ENCODE data around the gene CEP19. TPM values are rescaled to one million over a fixed set of nuclear protein-coding genes. Genes with fewer than 3 reads are reported as not detected.

CEP19 gene
- total RNA-seq, 1 experiment from 2014 or later, result 7.1 TPM

DNA sequence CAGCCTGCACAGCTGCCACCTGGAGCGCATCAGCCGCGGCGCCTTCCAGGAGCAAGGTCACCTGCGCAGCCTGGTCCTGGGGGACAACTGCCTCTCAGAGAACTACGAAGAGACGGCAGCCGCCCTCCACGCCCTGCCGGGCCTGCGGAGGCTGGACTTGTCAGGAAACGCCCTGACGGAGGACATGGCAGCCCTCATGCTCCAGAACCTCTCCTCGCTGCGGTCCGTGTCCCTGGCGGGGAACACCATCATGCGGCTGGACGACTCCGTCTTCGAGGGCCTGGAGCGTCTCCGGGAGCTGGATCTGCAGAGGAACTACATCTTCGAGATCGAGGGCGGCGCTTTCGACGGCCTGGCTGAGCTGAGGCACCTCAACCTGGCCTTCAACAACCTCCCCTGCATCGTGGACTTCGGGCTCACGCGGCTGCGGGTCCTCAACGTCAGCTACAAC, 52.1 kb downstream of the CEP19 start:
- CTCF ChIA-PET, result no interaction called here

More for the DNA sequence above, 52.1 kb downstream of the CEP19 start:
- Histone ChIP-seq H3K27me3 (ENCODE audit: control insufficient read depth, insufficient read depth, low read length) (no peaks in the 10 kb centered on the region), H3K9me3 (ENCODE audit: control insufficient read depth, insufficient read depth, low read depth, low read length) (no peaks in the 10 kb centered on the region), H3K4me1 (ENCODE audit: control insufficient read depth, insufficient read depth, low read length) (peaks cover 5% of the 10 kb centered on the region; the same call in 1 of the 2 replicates), H3K27ac (ENCODE audit: low read length) (no peak overlapping the region), H3K36me3 (ENCODE audit: control insufficient read depth, insufficient read depth, low read length) (no peaks in the 10 kb centered on the region), H3K4me3 (ENCODE audit: low read depth in 2 of 2, low read length in 2 of 2) (no peak overlapping the region)
- in situ Hi-C loops (cut with HindIII; ENCODE audit: low pct_unique_long_range_greater_than_20kb, low sequenced_read_pairs), result no loop called here
- ATAC-seq (peak; percentile 15), DNase-seq (ENCODE audit: low read depth, low spot score) (no peak)
- POLR2A ChIA-PET, result no interaction called here
- TF ChIP-seq SIN3A (IDR thresholded peaks at IDR 0.05; ENCODE audit: borderline replicate concordance, insufficient read depth, low read depth, low read length) (no peak), REST (IDR thresholded peaks at IDR 0.05; ENCODE audit: insufficient read depth in 1 of 2, low read depth in 2 of 2, low read length in 1 of 2) (no peak), POLR2AphosphoS5 (IDR thresholded peaks at IDR 0.05; ENCODE audit: low read depth, low read length) (no peak), TCF7L2 (IDR thresholded peaks at IDR 0.05; ENCODE audit: low read depth, low read length) (no peak)
- TF ChIP-seq, protein P1, sequence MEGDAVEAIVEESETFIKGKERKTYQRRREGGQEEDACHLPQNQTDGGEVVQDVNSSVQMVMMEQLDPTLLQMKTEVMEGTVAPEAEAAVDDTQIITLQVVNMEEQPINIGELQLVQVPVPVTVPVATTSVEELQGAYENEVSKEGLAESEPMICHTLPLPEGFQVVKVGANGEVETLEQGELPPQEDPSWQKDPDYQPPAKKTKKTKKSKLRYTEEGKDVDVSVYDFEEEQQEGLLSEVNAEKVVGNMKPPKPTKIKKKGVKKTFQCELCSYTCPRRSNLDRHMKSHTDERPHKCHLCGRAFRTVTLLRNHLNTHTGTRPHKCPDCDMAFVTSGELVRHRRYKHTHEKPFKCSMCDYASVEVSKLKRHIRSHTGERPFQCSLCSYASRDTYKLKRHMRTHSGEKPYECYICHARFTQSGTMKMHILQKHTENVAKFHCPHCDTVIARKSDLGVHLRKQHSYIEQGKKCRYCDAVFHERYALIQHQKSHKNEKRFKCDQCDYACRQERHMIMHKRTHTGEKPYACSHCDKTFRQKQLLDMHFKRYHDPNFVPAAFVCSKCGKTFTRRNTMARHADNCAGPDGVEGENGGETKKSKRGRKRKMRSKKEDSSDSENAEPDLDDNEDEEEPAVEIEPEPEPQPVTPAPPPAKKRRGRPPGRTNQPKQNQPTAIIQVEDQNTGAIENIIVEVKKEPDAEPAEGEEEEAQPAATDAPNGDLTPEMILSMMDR (IDR thresholded peaks at IDR 0.05), result no peak
- intact Hi-C loops (cut with micrococcal nuclease; ENCODE audit: unreplicated experiment), result no loop called here
- no TSS peak for BruUV-seq (replicated peaks)

Other genes starting within 250 kb of the CEP19 start
- gene RNF168, start 208.5 kb downstream of the CEP19 start, total RNA-seq (2021; ENCODE audit: unreplicated experiment), result 21.3 TPM
- gene SMCO1, start 196.9 kb downstream of the CEP19 start, total RNA-seq (2021; ENCODE audit: unreplicated experiment), result not detected
- 18.6 TPM for gene WDR53, start 143.7 kb downstream of the CEP19 start, total RNA-seq (2021; ENCODE audit: unreplicated experiment)
- gene FBXO45, start 143.6 kb downstream of the CEP19 start, total RNA-seq (2021; ENCODE audit: unreplicated experiment), result 21.6 TPM
- gene NRROS, start 72.6 kb downstream of the CEP19 start, total RNA-seq (2021; ENCODE audit: unreplicated experiment), result 8.8 TPM
- 85.7 TPM for gene PIGX, start 127 bp upstream of the CEP19 start, total RNA-seq (2021; ENCODE audit: unreplicated experiment)
- gene PAK2, start 27.6 kb upstream of the CEP19 start, total RNA-seq (2021; ENCODE audit: unreplicated experiment), result 185 TPM
- gene SENP5, start 155.7 kb upstream of the CEP19 start, total RNA-seq (2021; ENCODE audit: unreplicated experiment), result 40.0 TPM
- 122 TPM for gene NCBP2, start 230.3 kb upstream of the CEP19 start, total RNA-seq (2021; ENCODE audit: unreplicated experiment)